ENCODE data around the gene CASZ1.

Gene CASZ1

DNA sequence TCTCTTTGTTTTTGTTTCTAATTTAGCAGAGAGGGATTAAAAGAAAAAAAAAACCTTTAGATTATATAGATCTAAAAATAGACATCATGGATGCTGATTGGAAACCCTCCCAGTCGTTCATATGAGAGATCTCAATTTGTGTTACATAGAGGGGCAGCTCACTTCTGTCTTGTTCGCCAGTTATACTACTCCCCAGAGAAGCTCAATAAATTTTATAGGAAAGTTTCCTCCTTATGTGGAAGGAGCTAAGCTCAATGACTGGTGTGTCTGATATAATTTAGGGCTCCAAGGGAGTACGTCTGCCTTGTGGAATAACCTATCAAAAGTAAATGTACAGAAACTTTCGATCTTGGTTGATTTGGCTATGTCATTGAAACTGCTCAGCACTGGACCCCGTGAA, 204.1 kb downstream of the CASZ1 start:
- DNase-seq: no peak

DNA sequence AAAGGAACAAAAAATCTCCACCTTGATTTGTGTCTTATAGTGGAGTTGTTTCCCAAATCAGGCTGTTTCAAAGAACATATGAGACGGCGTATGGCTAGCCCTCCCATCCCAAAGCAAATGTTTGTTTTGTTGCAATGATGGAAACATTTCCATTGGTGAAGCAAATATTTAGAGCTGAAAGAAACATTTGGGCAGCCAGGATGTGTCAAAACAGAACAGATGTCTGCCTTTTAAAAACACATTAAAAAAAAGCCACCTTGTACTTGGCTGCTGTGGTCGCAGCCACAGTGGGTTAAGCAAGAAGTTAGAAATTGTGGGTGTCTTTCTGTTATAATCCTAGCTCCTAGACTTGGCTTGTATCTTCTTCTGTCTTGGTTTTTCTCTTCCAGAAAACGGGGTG, 205.4 kb downstream of the CASZ1 start:
- no peak for DNase-seq

DNA sequence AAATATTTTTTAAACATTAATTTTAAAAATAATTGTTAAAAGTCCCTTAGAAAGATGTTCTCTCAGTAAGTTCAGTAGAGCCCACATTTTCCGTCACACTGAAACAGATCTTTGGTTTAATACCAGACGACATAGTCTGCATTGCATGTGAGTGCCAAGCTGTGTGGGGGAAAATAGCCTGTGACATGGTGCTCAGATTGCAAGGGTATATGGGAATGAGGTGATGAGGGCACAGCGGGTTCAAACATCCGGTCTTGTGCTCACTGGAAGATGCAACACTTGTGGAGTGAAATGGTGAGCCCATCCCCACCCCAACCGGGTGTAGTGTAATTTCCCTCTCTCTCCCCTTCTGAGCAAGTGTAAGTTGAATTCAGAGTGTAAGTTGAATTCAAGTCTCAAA, 207.4 kb downstream of the CASZ1 start:
- no peak for DNase-seq

DNA sequence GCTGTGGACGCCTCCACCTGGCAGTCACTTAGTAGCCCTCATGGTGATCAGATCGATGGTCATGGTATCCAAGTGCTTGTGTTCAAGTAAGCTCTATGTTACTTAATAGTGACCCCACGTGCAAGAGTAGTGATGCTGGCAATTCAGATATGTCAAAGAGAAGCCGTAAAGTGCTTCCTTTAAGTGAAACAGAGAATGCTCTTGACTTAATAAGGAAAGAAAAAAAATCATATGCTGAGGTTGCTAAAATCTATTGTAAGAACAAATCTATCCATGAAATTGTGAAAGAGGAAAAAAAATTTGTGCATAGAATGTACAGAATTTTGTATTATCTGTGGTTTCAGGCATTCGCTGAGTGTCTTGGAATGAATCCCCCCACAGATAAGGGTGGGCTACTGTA, 207.8 kb downstream of the CASZ1 start:
- DNase-seq: no peak
